Type B pancreatic cell (in vitro differentiated cells): ENCODE data around the gene SCGB3A1. TPM values are rescaled to one million over a fixed set of nuclear protein-coding genes. Genes with fewer than 3 reads are reported as not detected.

ENCODE experiments used
- DNase-seq: peaks from one replicate; pipeline ENCODE4 v3.0.0; 2021; ENCODE audit warnings: mixed read lengths; ENCODE audit not compliant: unreplicated experiment; ENCODE audit errors: extremely low spot score
- H3K27ac Mint-ChIP-seq: 2 replicates; pipeline ENCODE4 v1.8.0; 2021; ENCODE audit warnings: mild to moderate bottlenecking, mixed read lengths
- H3K27me3 Mint-ChIP-seq: 2 replicates; pipeline ENCODE4 v1.8.0; 2021; ENCODE audit warnings: mixed read lengths
- H3K36me3 Mint-ChIP-seq: 2 replicates; pipeline ENCODE4 v1.8.0; 2021; ENCODE audit warnings: mixed read lengths
- H3K4me1 Mint-ChIP-seq: one replicate; pipeline ENCODE4 v1.8.0; 2021; ENCODE audit warnings: mixed read lengths; ENCODE audit not compliant: unreplicated experiment
- H3K4me3 Mint-ChIP-seq: 2 replicates; pipeline ENCODE4 v1.8.0; 2021; ENCODE audit warnings: mild to moderate bottlenecking, mixed read lengths
- H3K9me3 Mint-ChIP-seq: 2 replicates; pipeline ENCODE4 v1.8.0; 2021; ENCODE audit warnings: mixed read lengths
- CTCF ChIP-seq: fragments of 200-600 bp; sonication (generic); conservative IDR thresholded peaks from 2 replicates; pipeline ENCODE4 v1.5.0; 2021; ENCODE audit warnings: antibody characterized with exemption, mild to moderate bottlenecking
- total RNA-seq: library from RNA; stranded (reverse); gene quantifications from 2 replicates; pipeline ENCODE4 v1.2.1, GENCODE V29; 2021; ENCODE audit warnings: low replicate concordance

The SCGB3A1 gene
- total RNA-seq, 1 donor from 2014 or later, result not detected

- Mint-ChIP-seq H3K36me3 (no peaks in the 10 kb centered on the region), H3K4me1 (no peaks in the 10 kb centered on the region), H3K9me3 (no peaks in the 10 kb centered on the region), H3K4me3 (no peak overlapping the region), H3K27me3 (peaks cover 26% of the 10 kb centered on the region), H3K27ac (no peak overlapping the region)
- DNase-seq, result no peak
- TF ChIP-seq CTCF, result no peak
Observed at GRCh38 chr5:180636403-180637075, 45.2 kb upstream of the SCGB3A1 start.

- Mint-ChIP-seq H3K27ac (no peak overlapping the region), H3K4me1 (no peaks in the 10 kb centered on the region), H3K9me3 (no peaks in the 10 kb centered on the region), H3K4me3 (no peak overlapping the region), H3K27me3 (peaks cover 26% of the 10 kb centered on the region), H3K36me3 (no peaks in the 10 kb centered on the region)
- no peak for DNase-seq
- no peak for TF ChIP-seq CTCF
Observed at GRCh38 chr5:180636016-180636402, 44.7 kb upstream of the SCGB3A1 start.

- no peak overlapping the region for H3K4me3 Mint-ChIP-seq
- no peak for TF ChIP-seq CTCF
- DNase-seq, result no peak
Observed at GRCh38 chr5:180633283-180634177, 42.2 kb upstream of the SCGB3A1 start.

GRCh38 chr5:180632768-180633167 is 41.5 kb upstream of the SCGB3A1 start:
- Mint-ChIP-seq H3K4me1 (no peaks in the 10 kb centered on the region), H3K27me3 (peaks cover 13% of the 10 kb centered on the region), H3K27ac (no peak overlapping the region), H3K4me3 (no peak overlapping the region), H3K36me3 (no peaks in the 10 kb centered on the region), H3K9me3 (no peaks in the 10 kb centered on the region)
- no peak for TF ChIP-seq CTCF
- no peak for DNase-seq

More at GRCh38 chr5:180633283-180634177, 42.2 kb upstream of the SCGB3A1 start:
- Mint-ChIP-seq H3K4me1 (no peaks in the 10 kb centered on the region), H3K27ac (no peak overlapping the region), H3K27me3 (peaks cover 20% of the 10 kb centered on the region), H3K36me3 (no peaks in the 10 kb centered on the region), H3K9me3 (no peaks in the 10 kb centered on the region)

- H3K4me3 Mint-ChIP-seq, result no peak overlapping the region
- H3K27me3 Mint-ChIP-seq, result peaks cover 7% of the 10 kb centered on the region
- H3K36me3 Mint-ChIP-seq, result no peaks in the 10 kb centered on the region
- H3K27ac Mint-ChIP-seq, result no peak overlapping the region
- no peaks in the 10 kb centered on the region for H3K4me1 Mint-ChIP-seq
- no peak for DNase-seq
- TF ChIP-seq CTCF, result no peak
- H3K9me3 Mint-ChIP-seq, result no peaks in the 10 kb centered on the region
Observed at GRCh38 chr5:180631549-180632383, 40.5 kb upstream of the SCGB3A1 start.
